KMS-11 (cell line): ENCODE results near the gene TCAP.

Experiments used
- H2AFZ ChIP-seq: fragments of 200-600 bp; sonication (generic); 2 replicates; pipeline ENCODE4 v1.6.1; 2016; ENCODE audit warnings: antibody characterized with exemption, mixed run types, low read depth
- H3K27ac ChIP-seq: fragments of 200-600 bp; sonication (generic); 2 replicates; pipeline ENCODE4 v1.6.1; 2016; ENCODE audit warnings: mild to moderate bottlenecking, mixed run types
- H3K27me3 ChIP-seq: fragments of 200-600 bp; sonication (generic); 2 replicates; pipeline ENCODE4 v1.6.1; 2017; ENCODE audit warnings: mild to moderate bottlenecking, low read depth, mixed run types, moderate library complexity; ENCODE audit not compliant: insufficient read depth
- H3K36me3 ChIP-seq: fragments of 200-600 bp; sonication (generic); 2 replicates; pipeline ENCODE4 v1.6.1; 2017; ENCODE audit warnings: mild to moderate bottlenecking, mixed run types; ENCODE audit not compliant: insufficient read depth
- H3K4me1 ChIP-seq: fragments of 200-600 bp; sonication (generic); 2 replicates; pipeline ENCODE4 v1.6.1; 2016; ENCODE audit warnings: mild to moderate bottlenecking, low read depth, mixed run types; ENCODE audit not compliant: poor library complexity, severe bottlenecking
- H3K4me2 ChIP-seq: fragments of 200-600 bp; sonication (generic); 2 replicates; pipeline ENCODE4 v1.7.0; 2016; ENCODE audit warnings: mild to moderate bottlenecking, mixed run types
- H3K4me3 ChIP-seq: fragments of 200-600 bp; sonication (generic); IDR thresholded peaks from 2 replicates; pipeline ENCODE4 v1.6.1; 2017; ENCODE audit warnings: low read depth, low read length, mixed read lengths; ENCODE audit not compliant: insufficient read depth
- H3K79me2 ChIP-seq: fragments of 200-600 bp; sonication (generic); 2 replicates; pipeline ENCODE4 v1.6.1; 2016; ENCODE audit warnings: low read depth, mixed run types; ENCODE audit not compliant: insufficient read depth
- H3K9ac ChIP-seq: fragments of 200-600 bp; sonication (generic); 2 replicates; pipeline ENCODE4 v1.6.1; 2016; ENCODE audit warnings: mild to moderate bottlenecking, mixed run types
- H4K20me1 ChIP-seq: fragments of 200-600 bp; sonication (generic); 2 replicates; pipeline ENCODE4 v1.6.1; 2016; ENCODE audit warnings: mild to moderate bottlenecking, mixed run types; ENCODE audit not compliant: insufficient read depth
- TF ChIP-seq, protein P1 (sequence below): fragments of 200-600 bp; sonication (generic); conservative IDR thresholded peaks from 2 replicates; pipeline ENCODE4 v1.6.1; 2017; ENCODE audit warnings: low read depth, mild to moderate bottlenecking, antibody characterized with exemption, low read length, moderate library complexity, mixed read lengths

TCAP gene, protein sequence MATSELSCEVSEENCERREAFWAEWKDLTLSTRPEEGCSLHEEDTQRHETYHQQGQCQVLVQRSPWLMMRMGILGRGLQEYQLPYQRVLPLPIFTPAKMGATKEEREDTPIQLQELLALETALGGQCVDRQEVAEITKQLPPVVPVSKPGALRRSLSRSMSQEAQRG

DNA sequence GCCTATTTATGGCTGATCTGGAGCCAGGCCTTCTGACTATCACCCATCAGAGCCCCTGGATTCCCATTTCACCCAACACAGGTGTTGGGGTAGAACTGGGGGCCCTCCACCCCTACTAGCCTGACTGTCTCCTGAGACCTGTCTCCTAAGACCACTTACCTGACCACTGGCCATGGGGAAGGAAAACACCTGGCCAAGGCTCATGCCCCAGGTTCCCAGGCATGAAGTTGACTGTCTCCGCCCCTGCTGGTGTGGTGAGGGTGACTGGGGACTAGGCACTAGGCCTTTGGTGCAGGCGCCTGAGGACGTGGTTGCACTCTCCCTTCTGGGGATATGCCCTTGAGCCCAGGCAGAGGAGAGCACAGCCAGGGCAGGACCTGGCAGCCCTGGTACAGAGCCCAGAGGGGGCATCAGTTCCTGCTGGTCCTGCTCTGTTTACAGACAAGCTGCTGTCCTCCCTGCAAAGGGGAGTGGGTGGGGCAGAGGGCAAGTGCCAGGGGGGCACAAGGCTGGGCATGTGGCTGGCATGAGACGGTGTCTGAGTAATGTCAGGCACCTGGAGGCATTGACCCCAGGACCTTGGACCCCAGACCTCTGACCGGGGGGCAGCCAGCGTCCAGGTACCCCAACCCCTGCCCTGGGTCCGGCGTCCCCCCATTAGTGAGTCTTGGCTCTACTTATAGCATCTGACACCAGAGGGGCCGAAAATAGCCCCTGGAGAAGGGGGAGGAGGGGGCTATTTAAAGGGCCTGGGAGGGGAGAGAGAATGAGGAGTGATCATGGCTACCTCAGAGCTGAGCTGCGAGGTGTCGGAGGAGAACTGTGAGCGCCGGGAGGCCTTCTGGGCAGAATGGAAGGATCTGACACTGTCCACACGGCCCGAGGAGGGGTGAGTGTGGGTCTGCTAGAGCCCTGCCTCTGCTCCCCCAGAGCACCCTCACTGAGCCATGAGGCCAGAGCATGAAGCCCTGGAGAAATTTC lies at the start of gene TCAP:
Gene TCAP (plus strand): TSS at position 769 of the 981 bp plus-strand sequence. CDS start 11 bp downstream, at position 780.
- H3K79me2 ChIP-seq: no peaks in the 10 kb centered on the region
- peaks cover 8% of the 10 kb centered on the region; the same call in 1 of the 2 replicates for H3K27me3 ChIP-seq
- H3K36me3 ChIP-seq: no peaks in the 10 kb centered on the region
- no peak within 1 kb of the TSS for H3K4me3 ChIP-seq
- H4K20me1 ChIP-seq: no peaks in the 10 kb centered on the region
- no peak within 1 kb of the TSS for H2AFZ ChIP-seq
- TF ChIP-seq, protein P1, sequence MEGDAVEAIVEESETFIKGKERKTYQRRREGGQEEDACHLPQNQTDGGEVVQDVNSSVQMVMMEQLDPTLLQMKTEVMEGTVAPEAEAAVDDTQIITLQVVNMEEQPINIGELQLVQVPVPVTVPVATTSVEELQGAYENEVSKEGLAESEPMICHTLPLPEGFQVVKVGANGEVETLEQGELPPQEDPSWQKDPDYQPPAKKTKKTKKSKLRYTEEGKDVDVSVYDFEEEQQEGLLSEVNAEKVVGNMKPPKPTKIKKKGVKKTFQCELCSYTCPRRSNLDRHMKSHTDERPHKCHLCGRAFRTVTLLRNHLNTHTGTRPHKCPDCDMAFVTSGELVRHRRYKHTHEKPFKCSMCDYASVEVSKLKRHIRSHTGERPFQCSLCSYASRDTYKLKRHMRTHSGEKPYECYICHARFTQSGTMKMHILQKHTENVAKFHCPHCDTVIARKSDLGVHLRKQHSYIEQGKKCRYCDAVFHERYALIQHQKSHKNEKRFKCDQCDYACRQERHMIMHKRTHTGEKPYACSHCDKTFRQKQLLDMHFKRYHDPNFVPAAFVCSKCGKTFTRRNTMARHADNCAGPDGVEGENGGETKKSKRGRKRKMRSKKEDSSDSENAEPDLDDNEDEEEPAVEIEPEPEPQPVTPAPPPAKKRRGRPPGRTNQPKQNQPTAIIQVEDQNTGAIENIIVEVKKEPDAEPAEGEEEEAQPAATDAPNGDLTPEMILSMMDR: no peak
- no peak within 1 kb of the TSS for H3K4me2 ChIP-seq
- no peaks in the 10 kb centered on the region for H3K4me1 ChIP-seq
- H3K9ac ChIP-seq: no peak within 1 kb of the TSS
- H3K27ac ChIP-seq: no peak within 1 kb of the TSS

- Histone ChIP-seq H3K79me2 (no peaks in the 10 kb centered on the region), H3K9ac (no peak overlapping the region), H3K4me2 (no peak overlapping the region), H3K4me1 (peaks cover 26% of the 10 kb centered on the region), H3K36me3 (no peaks in the 10 kb centered on the region), H2AFZ (no peak overlapping the region), H4K20me1 (no peaks in the 10 kb centered on the region), H3K4me3 (no peak overlapping the region), H3K27me3 (no peaks in the 10 kb centered on the region), H3K27ac (no peak overlapping the region)
- TF ChIP-seq, protein P1: no peak
Observed at GRCh38 chr17:39615434-39615833, 49.7 kb upstream of the TCAP start.

GRCh38 chr17:39617100-39617445 lies 48.1 kb upstream of the TCAP start:
- peak overlapping the region; percentile 68; the same call in 1 of the 2 replicates for H3K9ac ChIP-seq
- no peaks in the 10 kb centered on the region for H3K36me3 ChIP-seq
- TF ChIP-seq, protein P1: no peak
- no peaks in the 10 kb centered on the region for H3K79me2 ChIP-seq
- no peaks in the 10 kb centered on the region for H4K20me1 ChIP-seq
- H2AFZ ChIP-seq: peak overlapping the region; percentile 97
- H3K27me3 ChIP-seq: no peaks in the 10 kb centered on the region
- peak overlapping the region; percentile 75; the same call in 1 of the 2 replicates for H3K4me2 ChIP-seq
- peaks cover 26% of the 10 kb centered on the region for H3K4me1 ChIP-seq
- H3K27ac ChIP-seq: no peak overlapping the region
- H3K4me3 ChIP-seq: no peak overlapping the region

GRCh38 chr17:39617446-39618245 lies 47.5 kb upstream of the TCAP start:
- H3K27me3 ChIP-seq: no peaks in the 10 kb centered on the region
- peak overlapping the region; percentile 28 for H3K27ac ChIP-seq
- peak overlapping the region; percentile 99; the same call in 1 of the 2 replicates for H3K4me2 ChIP-seq
- no peaks in the 10 kb centered on the region for H3K36me3 ChIP-seq
- TF ChIP-seq, protein P1: no peak
- H3K9ac ChIP-seq: peak overlapping the region; percentile 68
- H3K4me1 ChIP-seq: peaks cover 32% of the 10 kb centered on the region
- no peaks in the 10 kb centered on the region for H3K79me2 ChIP-seq
- H2AFZ ChIP-seq: peak overlapping the region; percentile 97
- no peaks in the 10 kb centered on the region for H4K20me1 ChIP-seq
- H3K4me3 ChIP-seq: no peak overlapping the region
